HepG2 (cell line): ENCODE results near the gene PHYH. TPM values are rescaled to one million over a fixed set of nuclear protein-coding genes. Genes with fewer than 3 reads are reported as not detected.
A peak's percentile ranks its signal among the peaks of the same experiment; 100 is the strongest.

Experiments used
- EED ChIP-seq: sonication (generic); formaldehyde crosslinking; IDR thresholded peaks from 2 replicates; pipeline ENCODE4 v1.5.0; 2020; ENCODE audit warnings: mild to moderate bottlenecking, missing genetic modification reagents
- FOXP1 ChIP-seq, 2 experiments: fragments of 450-650 bp in 1 of 2; IDR thresholded peaks; 2 replicates each; pipeline ENCODE4 v1.6.1; 2017 to 2018; ENCODE audit warnings: antibody characterized with exemption in 1 of 2
- HOXA5 ChIP-seq: sonication (generic); formaldehyde crosslinking; IDR thresholded peaks from 2 replicates; pipeline ENCODE4 v1.4.0; 2020; ENCODE audit warnings: missing genetic modification reagents
- MTF1 ChIP-seq: sonication (generic); formaldehyde crosslinking; IDR thresholded peaks from 2 replicates; pipeline ENCODE4 v1.5.0; 2020; ENCODE audit warnings: missing genetic modification reagents
- MXD4 ChIP-seq: IDR thresholded peaks from 2 replicates; pipeline ENCODE4 v1.6.1; 2016; ENCODE audit warnings: mild to moderate bottlenecking, missing biosample characterization, missing genetic modification reagents
- NFE2L2 ChIP-seq: fragments of 150-350 bp; IDR thresholded peaks from 2 replicates; pipeline ENCODE4 v1.6.1; 2014; ENCODE audit warnings: low read length
- NFKBIZ ChIP-seq: IDR thresholded peaks from 2 replicates; pipeline ENCODE4 v1.6.1; 2018; ENCODE audit warnings: missing genetic modification reagents, missing compliant biosample characterization
- NR2C2 ChIP-seq: sonication (generic); formaldehyde crosslinking; IDR thresholded peaks from 2 replicates; pipeline ENCODE4 v1.4.0; 2020; ENCODE audit warnings: missing genetic modification reagents, mild to moderate bottlenecking, moderate library complexity, borderline replicate concordance
- ZBTB7B ChIP-seq: sonication (generic); formaldehyde crosslinking; IDR thresholded peaks from 2 replicates; pipeline ENCODE4 v1.4.0; 2020; ENCODE audit warnings: missing genetic modification reagents
- ZNF557 ChIP-seq: sonication (generic); formaldehyde crosslinking; IDR thresholded peaks from 2 replicates; pipeline ENCODE4 v1.4.0; 2020; ENCODE audit warnings: missing genetic modification reagents
- ZNF773 ChIP-seq: sonication (generic); formaldehyde crosslinking; IDR thresholded peaks from 2 replicates; pipeline ENCODE4 v1.4.0; 2020; ENCODE audit warnings: missing genetic modification reagents, borderline replicate concordance
- polyA plus RNA-seq, 8 experiments: library from polyadenylated mRNA; depleted of rRNA in 3 of 8; stranded (reverse) in 7 of 8; unstranded in 1 of 8; fragments of >200 nt; fragmentation: Illumina TruSeq in 4 of 8; extraction: Trizol in 4 of 8; gene quantifications; 2 replicates each; pipeline versions ENCODE4 v1.2.1 to v1.2.3, GENCODE V29; 2011 to 2016; ENCODE audit warnings: low read depth in 4 of 8, missing spikeins in 1 of 8, mixed read lengths in 1 of 8; ENCODE audit not compliant: insufficient read depth in 1 of 8
- total RNA-seq, 5 experiments: library from RNA; depleted of rRNA; stranded (reverse); fragments of >200 nt; fragmentation: Illumina TruSeq; extraction: Trizol; gene quantifications; 2 replicates each; pipeline ENCODE4 v1.2.3, GENCODE V29; 2016; ENCODE audit warnings: low read depth in 1 of 5
- TF ChIP-seq, protein P1 (sequence below): sonication (generic); formaldehyde crosslinking; IDR thresholded peaks from 2 replicates; pipeline ENCODE4 v1.5.1; 2020; ENCODE audit warnings: mild to moderate bottlenecking, missing genetic modification reagents
- TF ChIP-seq, protein P2 (sequence below): IDR thresholded peaks from 2 replicates; pipeline ENCODE4 v1.6.1; 2016; ENCODE audit warnings: missing compliant biosample characterization, missing genetic modification reagents, borderline replicate concordance
- TF ChIP-seq, protein P3 (sequence below): sonication (generic); formaldehyde crosslinking; IDR thresholded peaks from 2 replicates; pipeline ENCODE4 v1.9.0; 2021; ENCODE audit warnings: missing genetic modification reagents, borderline replicate concordance
- TF ChIP-seq, protein P4 (sequence below): sonication (generic); formaldehyde crosslinking; IDR thresholded peaks from 2 replicates; pipeline ENCODE4 v1.8.0; 2022; ENCODE audit warnings: missing genetic modification reagents, low read depth, mild to moderate bottlenecking, borderline replicate concordance
- TF ChIP-seq, protein P5 (sequence below): sonication (generic); formaldehyde crosslinking; IDR thresholded peaks from 2 replicates; pipeline ENCODE4 v1.5.1; 2020; ENCODE audit warnings: mild to moderate bottlenecking, missing genetic modification reagents, moderate library complexity

Gene PHYH
- total and polyA plus RNA-seq, 2 of the 13 experiments (the other 11 are each of a cell fraction or from before 2014, with no cell fraction given) = 27.2 to 34.5 TPM

DNA sequence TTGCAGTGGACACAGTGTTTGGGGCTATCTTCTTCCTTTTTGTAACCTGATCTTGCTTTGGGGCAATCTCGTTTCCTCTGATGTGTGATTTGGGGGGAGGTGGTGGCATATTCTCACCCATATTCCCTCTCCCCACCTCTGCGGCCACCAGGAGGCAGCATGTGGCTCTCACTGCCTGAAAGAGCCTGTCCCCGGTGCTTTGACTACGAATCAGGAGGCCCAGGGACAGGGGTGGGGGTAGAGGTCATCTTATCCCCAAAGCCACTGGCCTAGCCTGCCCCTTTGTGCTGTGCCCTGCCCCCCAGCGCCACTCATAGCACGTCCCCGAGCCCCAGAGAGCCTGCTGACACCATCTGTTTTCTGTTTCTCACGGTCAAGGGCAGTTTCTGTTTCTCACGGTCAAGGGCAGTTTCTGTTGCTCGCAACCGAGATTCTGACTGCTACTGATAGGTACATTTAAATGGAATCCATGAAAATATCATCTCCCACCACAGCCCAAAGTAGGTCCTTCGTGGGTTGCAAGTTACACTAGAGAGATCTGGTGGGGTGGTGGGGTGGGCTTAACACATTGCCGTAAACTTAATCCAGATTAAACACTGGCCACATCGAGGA, 28.2 kb downstream of the PHYH start (continued):
- TF ChIP-seq ZNF773 (no peak), MXD4 (CRISPR knock-in tag) (no peak), HOXA5 (no peak), NR2C2 (CRISPR knock-in tag) (peak; percentile 85), NFE2L2 (no peak), NFKBIZ (CRISPR knock-in tag) (no peak), EED (0 out of 2 replicates have a peak, but pooled peaks have one; percentile 34), ZBTB7B (peak; percentile 65; the same call in 1 of the 2 replicates), ZNF557 (CRISPR knock-in tag) (no peak), FOXP1 (IDR thresholded peaks at IDR 0.05) (no peak), FOXP1 (CRISPR knock-in tag; IDR thresholded peaks at IDR 0.05) (no peak; the same call in 1 of the 2 replicates), MTF1 (CRISPR knock-in tag) (no peak)
- TF ChIP-seq, protein P1, sequence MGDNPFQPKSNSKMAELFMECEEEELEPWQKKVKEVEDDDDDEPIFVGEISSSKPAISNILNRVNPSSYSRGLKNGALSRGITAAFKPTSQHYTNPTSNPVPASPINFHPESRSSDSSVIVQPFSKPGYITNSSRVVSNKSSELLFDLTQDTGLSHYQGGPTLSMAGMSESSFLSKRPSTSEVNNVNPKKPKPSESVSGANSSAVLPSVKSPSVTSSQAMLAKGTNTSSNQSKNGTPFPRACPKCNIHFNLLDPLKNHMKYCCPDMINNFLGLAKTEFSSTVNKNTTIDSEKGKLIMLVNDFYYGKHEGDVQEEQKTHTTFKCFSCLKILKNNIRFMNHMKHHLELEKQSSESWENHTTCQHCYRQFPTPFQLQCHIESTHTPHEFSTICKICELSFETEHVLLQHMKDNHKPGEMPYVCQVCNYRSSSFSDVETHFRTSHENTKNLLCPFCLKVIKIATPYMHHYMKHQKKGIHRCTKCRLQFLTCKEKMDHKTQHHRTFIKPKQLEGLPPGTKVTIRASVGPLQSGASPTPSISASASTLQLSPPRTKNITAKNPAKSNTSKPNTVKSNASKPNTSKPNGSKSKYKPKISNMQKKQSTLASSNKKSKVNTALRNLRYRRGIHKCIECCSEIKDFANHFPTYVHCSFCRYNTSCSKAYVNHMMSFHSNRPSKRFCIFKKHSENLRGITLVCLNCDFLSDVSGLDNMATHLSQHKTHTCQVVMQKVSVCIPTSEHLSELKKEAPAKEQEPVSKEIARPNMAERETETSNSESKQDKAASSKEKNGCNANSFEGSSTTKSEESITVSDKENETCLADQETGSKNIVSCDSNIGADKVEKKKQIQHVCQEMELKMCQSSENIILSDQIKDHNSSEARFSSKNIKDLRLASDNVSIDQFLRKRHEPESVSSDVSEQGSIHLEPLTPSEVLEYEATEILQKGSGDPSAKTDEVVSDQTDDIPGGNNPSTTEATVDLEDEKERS (CRISPR knock-in tag) = 0 out of 2 replicates have a peak, but pooled peaks have one; percentile 28
- TF ChIP-seq, protein P2, sequence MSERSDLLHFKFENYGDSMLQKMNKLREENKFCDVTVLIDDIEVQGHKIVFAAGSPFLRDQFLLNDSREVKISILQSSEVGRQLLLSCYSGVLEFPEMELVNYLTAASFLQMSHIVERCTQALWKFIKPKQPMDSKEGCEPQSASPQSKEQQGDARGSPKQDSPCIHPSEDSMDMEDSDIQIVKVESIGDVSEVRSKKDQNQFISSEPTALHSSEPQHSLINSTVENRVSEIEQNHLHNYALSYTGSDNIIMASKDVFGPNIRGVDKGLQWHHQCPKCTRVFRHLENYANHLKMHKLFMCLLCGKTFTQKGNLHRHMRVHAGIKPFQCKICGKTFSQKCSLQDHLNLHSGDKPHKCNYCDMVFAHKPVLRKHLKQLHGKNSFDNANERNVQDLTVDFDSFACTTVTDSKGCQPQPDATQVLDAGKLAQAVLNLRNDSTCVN (CRISPR knock-in tag) = no peak
- TF ChIP-seq, protein P3, sequence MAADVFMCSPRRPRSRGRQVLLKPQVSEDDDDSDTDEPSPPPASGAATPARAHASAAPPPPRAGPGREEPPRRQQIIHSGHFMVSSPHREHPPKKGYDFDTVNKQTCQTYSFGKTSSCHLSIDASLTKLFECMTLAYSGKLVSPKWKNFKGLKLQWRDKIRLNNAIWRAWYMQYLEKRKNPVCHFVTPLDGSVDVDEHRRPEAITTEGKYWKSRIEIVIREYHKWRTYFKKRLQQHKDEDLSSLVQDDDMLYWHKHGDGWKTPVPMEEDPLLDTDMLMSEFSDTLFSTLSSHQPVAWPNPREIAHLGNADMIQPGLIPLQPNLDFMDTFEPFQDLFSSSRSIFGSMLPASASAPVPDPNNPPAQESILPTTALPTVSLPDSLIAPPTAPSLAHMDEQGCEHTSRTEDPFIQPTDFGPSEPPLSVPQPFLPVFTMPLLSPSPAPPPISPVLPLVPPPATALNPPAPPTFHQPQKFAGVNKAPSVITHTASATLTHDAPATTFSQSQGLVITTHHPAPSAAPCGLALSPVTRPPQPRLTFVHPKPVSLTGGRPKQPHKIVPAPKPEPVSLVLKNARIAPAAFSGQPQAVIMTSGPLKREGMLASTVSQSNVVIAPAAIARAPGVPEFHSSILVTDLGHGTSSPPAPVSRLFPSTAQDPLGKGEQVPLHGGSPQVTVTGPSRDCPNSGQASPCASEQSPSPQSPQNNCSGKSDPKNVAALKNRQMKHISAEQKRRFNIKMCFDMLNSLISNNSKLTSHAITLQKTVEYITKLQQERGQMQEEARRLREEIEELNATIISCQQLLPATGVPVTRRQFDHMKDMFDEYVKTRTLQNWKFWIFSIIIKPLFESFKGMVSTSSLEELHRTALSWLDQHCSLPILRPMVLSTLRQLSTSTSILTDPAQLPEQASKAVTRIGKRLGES = no peak
- TF ChIP-seq, protein P4, sequence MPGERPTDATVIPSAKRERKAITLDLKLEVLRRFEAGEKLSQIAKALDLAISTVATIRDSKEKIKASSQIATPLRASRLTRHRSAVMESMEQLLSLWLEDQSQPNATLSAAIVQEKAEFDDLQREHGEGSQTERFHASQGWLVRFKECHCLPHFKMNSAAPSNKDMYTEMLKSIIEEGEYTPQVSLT (CRISPR knock-in tag) = no peak
- TF ChIP-seq, protein P5, sequence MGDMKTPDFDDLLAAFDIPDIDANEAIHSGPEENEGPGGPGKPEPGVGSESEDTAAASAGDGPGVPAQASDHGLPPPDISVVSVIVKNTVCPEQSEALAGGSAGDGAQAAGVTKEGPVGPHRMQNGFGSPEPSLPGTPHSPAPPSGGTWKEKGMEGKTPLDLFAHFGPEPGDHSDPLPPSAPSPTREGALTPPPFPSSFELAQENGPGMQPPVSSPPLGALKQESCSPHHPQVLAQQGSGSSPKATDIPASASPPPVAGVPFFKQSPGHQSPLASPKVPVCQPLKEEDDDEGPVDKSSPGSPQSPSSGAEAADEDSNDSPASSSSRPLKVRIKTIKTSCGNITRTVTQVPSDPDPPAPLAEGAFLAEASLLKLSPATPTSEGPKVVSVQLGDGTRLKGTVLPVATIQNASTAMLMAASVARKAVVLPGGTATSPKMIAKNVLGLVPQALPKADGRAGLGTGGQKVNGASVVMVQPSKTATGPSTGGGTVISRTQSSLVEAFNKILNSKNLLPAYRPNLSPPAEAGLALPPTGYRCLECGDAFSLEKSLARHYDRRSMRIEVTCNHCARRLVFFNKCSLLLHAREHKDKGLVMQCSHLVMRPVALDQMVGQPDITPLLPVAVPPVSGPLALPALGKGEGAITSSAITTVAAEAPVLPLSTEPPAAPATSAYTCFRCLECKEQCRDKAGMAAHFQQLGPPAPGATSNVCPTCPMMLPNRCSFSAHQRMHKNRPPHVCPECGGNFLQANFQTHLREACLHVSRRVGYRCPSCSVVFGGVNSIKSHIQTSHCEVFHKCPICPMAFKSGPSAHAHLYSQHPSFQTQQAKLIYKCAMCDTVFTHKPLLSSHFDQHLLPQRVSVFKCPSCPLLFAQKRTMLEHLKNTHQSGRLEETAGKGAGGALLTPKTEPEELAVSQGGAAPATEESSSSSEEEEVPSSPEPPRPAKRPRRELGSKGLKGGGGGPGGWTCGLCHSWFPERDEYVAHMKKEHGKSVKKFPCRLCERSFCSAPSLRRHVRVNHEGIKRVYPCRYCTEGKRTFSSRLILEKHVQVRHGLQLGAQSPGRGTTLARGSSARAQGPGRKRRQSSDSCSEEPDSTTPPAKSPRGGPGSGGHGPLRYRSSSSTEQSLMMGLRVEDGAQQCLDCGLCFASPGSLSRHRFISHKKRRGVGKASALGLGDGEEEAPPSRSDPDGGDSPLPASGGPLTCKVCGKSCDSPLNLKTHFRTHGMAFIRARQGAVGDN = peak; percentile 89
